Stimulated activated naive CD8-positive, alpha-beta T cell treated with anti-CD3 and anti-CD28 coated beads, Interleukin-15, Interleukin-2, amounts not matched to agents 100 U/mL and 50 U/mL, for 24 hours (primary cell): ENCODE results near the gene ZFPL1.

ENCODE experiments used
- ATAC-seq: fragments of 150-1000 bp; cut with Tn5 transposase; one replicate; pipeline ENCODE4 v1.10.0; 2021
- DNase-seq: peaks from one replicate; pipeline ENCODE4 v3.0.0; 2021

ZFPL1 gene

GRCh38 chr11:65083834-65084597 is at the start of gene ZFPL1, which contains the start of gene CDCA5:
ZFPL1 (plus strand) TSS chr11:65084222; CDS start chr11:65084699, 477 bp downstream.
CDCA5 (minus strand) TSS chr11:65084040; CDS start chr11:65083978, 62 bp downstream.
- peak; percentile 83 for ATAC-seq
- peak; percentile 98 for DNase-seq

- DNase-seq: no peak
- ATAC-seq: no peak
These were observed 49.6 kb upstream of the ZFPL1 start for GRCh38 chr11:65034423-65034822.

- no peak for ATAC-seq
- DNase-seq: no peak
These were observed 48.4 kb upstream of the ZFPL1 start for GRCh38 chr11:65035579-65035978.

GRCh38 chr11:65036931-65037330 is 47.1 kb upstream of the ZFPL1 start:
- DNase-seq: no peak
- ATAC-seq: no peak

- no peak for ATAC-seq
- no peak for DNase-seq
These were observed 43.5 kb upstream of the ZFPL1 start for GRCh38 chr11:65040520-65040846.

GRCh38 chr11:65040847-65041622 is 43.0 kb upstream of the ZFPL1 start, which contains the start of gene SAC3D1:
SAC3D1 (plus strand) TSS chr11:65041210; CDS start chr11:65041293, 83 bp downstream.
- DNase-seq (peak; percentile 89), ATAC-seq (peak; percentile 96)

GRCh38 chr11:65042891-65043290 is 41.1 kb upstream of the ZFPL1 start:
- no peak for ATAC-seq
- DNase-seq: no peak

GRCh38 chr11:65043881-65044501 is 40.0 kb upstream of the ZFPL1 start:
- DNase-seq: no peak
- ATAC-seq: no peak

GRCh38 chr11:65045061-65045460 is 39.0 kb upstream of the ZFPL1 start:
- no peak for ATAC-seq
- DNase-seq: no peak

GRCh38 chr11:65045728-65046127 is 38.3 kb upstream of the ZFPL1 start:
- ATAC-seq: no peak

GRCh38 chr11:65047581-65048422 is 36.2 kb upstream of the ZFPL1 start:
- ATAC-seq (peak; percentile 37), DNase-seq (peak; percentile 44)

More at GRCh38 chr11:65045728-65046127, 38.3 kb upstream of the ZFPL1 start:
- DNase-seq: no peak

GRCh38 chr11:65051398-65051858 is 32.6 kb upstream of the ZFPL1 start:
- DNase-seq (no peak), ATAC-seq (no peak)

- DNase-seq (no peak), ATAC-seq (no peak)
These were observed 30.1 kb upstream of the ZFPL1 start for GRCh38 chr11:65053827-65054508.

GRCh38 chr11:65055538-65055937 is 28.5 kb upstream of the ZFPL1 start:
- no peak for ATAC-seq
- DNase-seq: no peak

- DNase-seq (no peak), ATAC-seq (no peak)
These were observed 27.0 kb upstream of the ZFPL1 start for GRCh38 chr11:65056999-65057398.

- no peak for ATAC-seq
- no peak for DNase-seq
These were observed 26.5 kb upstream of the ZFPL1 start for GRCh38 chr11:65057526-65057925.

- ATAC-seq: no peak
- no peak for DNase-seq
These were observed 26.0 kb upstream of the ZFPL1 start for GRCh38 chr11:65058012-65058411.

- no peak for ATAC-seq
- DNase-seq: no peak
These were observed 25.5 kb upstream of the ZFPL1 start, which contains the start of gene NAALADL1 for GRCh38 chr11:65058419-65059054. NAALADL1 (minus strand) TSS chr11:65058553; CDS start chr11:65058521, 32 bp downstream.

- ATAC-seq: no peak
- DNase-seq: no peak
These were observed 24.5 kb upstream of the ZFPL1 start for GRCh38 chr11:65059523-65059922.
